Suprapubic skin (tissue), 4 donors: ENCODE measurements around the gene APOBEC3C.

Experiments used
- EP300 ChIP-seq: sonication (generic); formaldehyde crosslinking; IDR thresholded peaks from one replicate; pipeline ENCODE4 v1.6.1; 2017; ENCODE audit warnings: antibody characterized with exemption
- POLR2A ChIP-seq, 2 donors: fragments of 450-650 bp; IDR thresholded peaks; one replicate each; pipeline ENCODE4 v1.6.1; 2017; ENCODE audit warnings: antibody characterized with exemption in 2 of 2, mild to moderate bottlenecking in 2 of 2, moderate library complexity in 2 of 2
- POLR2AphosphoS5 ChIP-seq, 3 donors: sonication (generic); formaldehyde crosslinking; IDR thresholded peaks; one replicate each; pipeline ENCODE4 v1.6.1; 2017; ENCODE audit warnings: antibody characterized with exemption in 3 of 3
- TF ChIP-seq, protein P1 (sequence below), 2 donors: fragments of 200-600 bp in 1 of 2; fragments of 450-650 bp in 1 of 2; sonication (generic) in 1 of 2; IDR thresholded peaks; one replicate each; pipeline ENCODE4 v1.5.1; 2016 to 2019; ENCODE audit warnings: antibody characterized with exemption in 2 of 2, mild to moderate bottlenecking in 1 of 2, moderate library complexity in 1 of 2

DNA sequence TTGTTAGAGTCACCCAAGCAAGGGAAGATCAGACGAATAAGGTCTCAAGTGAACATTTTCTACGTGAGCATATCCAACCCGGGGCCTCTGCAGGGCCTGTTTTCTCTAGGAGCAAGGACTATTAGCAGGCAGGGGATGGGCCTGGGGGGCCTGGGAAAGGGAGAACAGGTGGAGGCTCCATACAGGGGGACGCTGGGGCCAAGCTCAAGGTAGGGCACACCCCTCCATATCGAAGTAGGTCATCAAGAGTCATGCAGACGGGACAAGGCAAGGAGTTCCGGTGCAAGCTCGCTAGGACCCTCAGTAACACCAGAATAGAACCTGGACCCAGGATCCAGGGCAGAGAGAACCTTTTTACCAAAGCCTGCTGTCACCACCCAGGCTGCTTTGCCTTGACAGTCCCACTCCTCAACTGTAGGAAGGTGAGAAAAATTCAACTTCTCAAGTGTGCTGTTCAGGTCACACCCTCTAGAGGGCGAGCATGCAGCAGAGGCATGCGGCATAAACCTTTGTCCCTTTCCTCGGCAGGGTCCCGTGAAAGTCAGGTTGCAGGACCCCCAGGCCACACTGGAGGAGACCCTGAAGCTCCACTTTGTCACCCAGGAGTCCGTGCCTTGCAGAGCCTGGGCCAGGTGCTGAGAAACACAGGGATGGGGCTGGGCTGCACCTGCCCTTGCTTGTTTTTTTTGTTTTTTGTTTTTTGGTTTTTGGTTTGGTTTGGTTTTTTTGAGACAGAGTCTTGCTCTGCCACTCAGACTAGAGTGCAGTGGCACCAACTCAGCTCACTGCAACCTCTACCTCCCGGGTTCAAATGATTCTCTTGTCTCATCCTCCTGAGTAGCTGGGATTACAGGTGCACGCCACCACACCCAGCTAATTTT lies 40.5 kb upstream of the APOBEC3C start:
- no peak for TF ChIP-seq POLR2A (IDR thresholded peaks at IDR 0.05)
- TF ChIP-seq, protein P1, sequence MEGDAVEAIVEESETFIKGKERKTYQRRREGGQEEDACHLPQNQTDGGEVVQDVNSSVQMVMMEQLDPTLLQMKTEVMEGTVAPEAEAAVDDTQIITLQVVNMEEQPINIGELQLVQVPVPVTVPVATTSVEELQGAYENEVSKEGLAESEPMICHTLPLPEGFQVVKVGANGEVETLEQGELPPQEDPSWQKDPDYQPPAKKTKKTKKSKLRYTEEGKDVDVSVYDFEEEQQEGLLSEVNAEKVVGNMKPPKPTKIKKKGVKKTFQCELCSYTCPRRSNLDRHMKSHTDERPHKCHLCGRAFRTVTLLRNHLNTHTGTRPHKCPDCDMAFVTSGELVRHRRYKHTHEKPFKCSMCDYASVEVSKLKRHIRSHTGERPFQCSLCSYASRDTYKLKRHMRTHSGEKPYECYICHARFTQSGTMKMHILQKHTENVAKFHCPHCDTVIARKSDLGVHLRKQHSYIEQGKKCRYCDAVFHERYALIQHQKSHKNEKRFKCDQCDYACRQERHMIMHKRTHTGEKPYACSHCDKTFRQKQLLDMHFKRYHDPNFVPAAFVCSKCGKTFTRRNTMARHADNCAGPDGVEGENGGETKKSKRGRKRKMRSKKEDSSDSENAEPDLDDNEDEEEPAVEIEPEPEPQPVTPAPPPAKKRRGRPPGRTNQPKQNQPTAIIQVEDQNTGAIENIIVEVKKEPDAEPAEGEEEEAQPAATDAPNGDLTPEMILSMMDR (IDR thresholded peaks at IDR 0.05) = peak in 1 of 2 donors; percentile 79
- TF ChIP-seq EP300 = no peak
- no peak for TF ChIP-seq POLR2AphosphoS5 (IDR thresholded peaks at IDR 0.05)
